SU-DHL-6 (cell line): Measurements from ENCODE around the gene R3HDM2.
"Not testable (repeated sequence)": the region's sequence is repeated elsewhere in the genome, so short reads cannot be mapped to it uniquely, and the experiment has no call there.

ENCODE experiments used
- H2AFZ ChIP-seq: fragments of 200-600 bp; sonication (generic); 2 replicates; pipeline ENCODE4 v1.6.1; 2014; ENCODE audit warnings: low read depth, mild to moderate bottlenecking, moderate library complexity, mixed read lengths, antibody characterized with exemption, low read length; ENCODE audit not compliant: severe bottlenecking
- H3F3A ChIP-seq: fragments of 200-600 bp; shearing (Covaris generic); 2 replicates; pipeline ENCODE4 v1.6.0; 2016; ENCODE audit warnings: antibody characterized with exemption, mild to moderate bottlenecking; ENCODE audit not compliant: insufficient read depth
- H3K27ac ChIP-seq: fragments of 200-600 bp; sonication (generic); 2 replicates; pipeline ENCODE4 v1.5.1; 2016; ENCODE audit warnings: low read depth, mild to moderate bottlenecking, low read length, moderate library complexity, mixed read lengths
- H3K27me3 ChIP-seq: fragments of 200-600 bp; sonication (generic), shearing (Covaris generic); 2 replicates; pipeline ENCODE4 v1.6.0; 2014; ENCODE audit warnings: mild to moderate bottlenecking, low read length
- H3K36me3 ChIP-seq: fragments of 200-600 bp; sonication (generic); 2 replicates; pipeline ENCODE4 v1.6.1; 2014; ENCODE audit warnings: mild to moderate bottlenecking, low read length, mixed read lengths
- H3K4me2 ChIP-seq: fragments of 300-600, 200-600 bp; shearing (Covaris generic), sonication (generic); 2 replicates; pipeline ENCODE4 v1.6.0; 2014; ENCODE audit warnings: low read length, low read depth, mild to moderate bottlenecking; ENCODE audit not compliant: poor library complexity, severe bottlenecking
- H3K4me3 ChIP-seq: fragments of 200-600 bp; sonication (generic); 2 replicates; pipeline ENCODE4 v1.5.1; 2014; ENCODE audit warnings: antibody characterized with exemption, low read length, mild to moderate bottlenecking, mixed read lengths; ENCODE audit not compliant: insufficient read depth, poor library complexity, severe bottlenecking
- H3K79me2 ChIP-seq: fragments of 200-600 bp; sonication (generic); 2 replicates; pipeline ENCODE4 v1.6.1; 2014; ENCODE audit warnings: mild to moderate bottlenecking, low read length, moderate library complexity; ENCODE audit not compliant: insufficient read depth
- H3K9ac ChIP-seq: fragments of 200-600 bp; sonication (generic); 2 replicates; pipeline ENCODE4 v1.7.0; 2014; ENCODE audit warnings: mild to moderate bottlenecking, low read length
- H3K9me2 ChIP-seq: fragments of 200-600 bp; sonication (generic); replicated peaks from 2 replicates; pipeline ENCODE4 v1.6.1; 2014; ENCODE audit warnings: low read length; ENCODE audit not compliant: insufficient read depth
- H3K9me3 ChIP-seq: fragments of 200-600 bp; sonication (generic); 2 replicates; pipeline ENCODE4 v1.6.1; 2014; ENCODE audit warnings: low read length, mixed read lengths; ENCODE audit not compliant: insufficient read depth
- H4K20me1 ChIP-seq: fragments of 200-600 bp; sonication (generic); 2 replicates; pipeline ENCODE4 v1.6.1; 2014; ENCODE audit warnings: low read depth, mild to moderate bottlenecking, antibody characterized with exemption, low read length, moderate library complexity, mixed read lengths
- CTCF ChIP-seq: fragments of 200-600 bp; sonication (generic); IDR thresholded peaks from one replicate; pipeline ENCODE4 v1.5.1; 2017; ENCODE audit warnings: antibody characterized with exemption, mild to moderate bottlenecking, low read length, moderate library complexity; ENCODE audit not compliant: insufficient read depth, poor library complexity, severe bottlenecking
- EZH2phosphoT487 ChIP-seq: fragments of 200-600 bp; sonication (generic), shearing (Covaris generic); conservative IDR thresholded peaks from 2 replicates; pipeline ENCODE4 v1.6.1; 2018; ENCODE audit warnings: mild to moderate bottlenecking, antibody characterized with exemption, low read length, moderate library complexity, mixed read lengths

Gene R3HDM2

GRCh38 chr12:57315681-57316080 is 115.2 kb downstream of the R3HDM2 start:
- no peaks in the 10 kb centered on the region for H3K36me3 ChIP-seq
- no peak overlapping the region for H3K4me2 ChIP-seq
- no peaks in the 10 kb centered on the region for H3F3A ChIP-seq
- no peaks in the 10 kb centered on the region for H3K79me2 ChIP-seq
- H3K9ac ChIP-seq, result no peak overlapping the region
- H4K20me1 ChIP-seq, result no peaks in the 10 kb centered on the region
- no peaks in the 10 kb centered on the region for H3K9me3 ChIP-seq
- H3K27ac ChIP-seq, result no peak overlapping the region
- H2AFZ ChIP-seq, result no peak overlapping the region
- no peaks in the 10 kb centered on the region for H3K27me3 ChIP-seq
- no peak overlapping the region for H3K4me3 ChIP-seq
- no peaks in the 10 kb centered on the region for H3K9me2 ChIP-seq
- no peak for TF ChIP-seq EZH2phosphoT487
- TF ChIP-seq CTCF, result no peak

GRCh38 chr12:57312287-57312686 is 118.6 kb downstream of the R3HDM2 start:
- H3K27me3 ChIP-seq, result not testable (repeated sequence)

GRCh38 chr12:57309420-57309819 is 121.4 kb downstream of the R3HDM2 start:
- no peak overlapping the region for H3K4me3 ChIP-seq
- no peaks in the 10 kb centered on the region for H3K27me3 ChIP-seq
- H4K20me1 ChIP-seq, result no peaks in the 10 kb centered on the region
- H2AFZ ChIP-seq, result no peak overlapping the region
- no peaks in the 10 kb centered on the region for H3K9me2 ChIP-seq
- H3K27ac ChIP-seq, result no peak overlapping the region
- TF ChIP-seq EZH2phosphoT487, result no peak
- TF ChIP-seq CTCF, result no peak
- no peaks in the 10 kb centered on the region for H3K9me3 ChIP-seq
- no peaks in the 10 kb centered on the region for H3F3A ChIP-seq
- no peak overlapping the region for H3K9ac ChIP-seq
- H3K4me2 ChIP-seq, result no peak overlapping the region
- peaks cover 5% of the 10 kb centered on the region; the same call in 1 of the 2 replicates for H3K36me3 ChIP-seq
- no peaks in the 10 kb centered on the region for H3K79me2 ChIP-seq

More at GRCh38 chr12:57312287-57312686, 118.6 kb downstream of the R3HDM2 start:
- not testable (repeated sequence) for H3K27ac ChIP-seq, H3K9me3 ChIP-seq, H3K9me2 ChIP-seq, H3F3A ChIP-seq, H3K9ac ChIP-seq, H3K79me2 ChIP-seq, H3K36me3 ChIP-seq, H4K20me1 ChIP-seq, H3K4me2 ChIP-seq, H3K4me3 ChIP-seq, H2AFZ ChIP-seq

DNA sequence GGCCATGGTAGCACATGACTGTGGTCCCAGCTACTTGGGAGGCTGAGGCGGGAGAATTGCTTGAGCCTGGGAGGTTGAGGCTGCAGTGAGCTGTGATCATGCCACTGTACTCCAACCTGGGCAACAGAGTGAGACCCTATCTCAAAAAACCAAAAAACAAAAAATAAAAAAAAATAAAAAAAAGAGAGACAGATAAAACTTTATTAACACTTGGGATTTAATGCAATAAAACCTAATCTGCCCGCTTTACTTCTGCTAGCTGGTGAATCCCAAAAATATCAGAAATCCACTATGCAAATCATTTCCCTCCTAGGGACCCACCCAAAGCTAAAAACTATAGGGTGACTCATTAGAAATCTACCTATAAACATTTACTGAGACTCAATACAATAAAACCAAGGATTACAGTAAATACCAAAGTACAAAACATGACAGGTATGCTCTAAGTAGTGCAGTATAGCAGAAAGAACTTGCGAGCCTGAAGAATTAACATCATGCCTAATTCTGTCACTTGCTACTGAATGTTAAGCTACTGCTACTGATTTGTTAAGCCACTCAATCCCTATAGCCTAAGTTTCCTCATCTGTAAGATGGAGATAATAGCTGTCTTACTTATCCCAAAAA is 129.8 kb downstream of the R3HDM2 start:
- no peaks in the 10 kb centered on the region for H4K20me1 ChIP-seq
- H3K36me3 ChIP-seq, result peaks cover 19% of the 10 kb centered on the region
- H3K27ac ChIP-seq, result no peak overlapping the region
- no peak overlapping the region for H3K4me2 ChIP-seq
- H3K4me3 ChIP-seq, result no peak overlapping the region
- no peak for TF ChIP-seq EZH2phosphoT487
- no peak for TF ChIP-seq CTCF
- no peak overlapping the region for H2AFZ ChIP-seq
- H3K9me3 ChIP-seq, result no peaks in the 10 kb centered on the region
- no peaks in the 10 kb centered on the region for H3F3A ChIP-seq
- no peaks in the 10 kb centered on the region for H3K27me3 ChIP-seq
- H3K79me2 ChIP-seq, result no peaks in the 10 kb centered on the region
- no peak overlapping the region for H3K9ac ChIP-seq
- H3K9me2 ChIP-seq, result no peaks in the 10 kb centered on the region
